GM12878 (cell line): Measurements from ENCODE around the gene PRSS33.

Experiments used
- EED ChIP-seq: sonication (generic); IDR thresholded peaks from 2 replicates; pipeline ENCODE4 v1.6.1; 2016; ENCODE audit warnings: antibody characterized with exemption, low read depth
- REST ChIP-seq: IDR thresholded peaks from 2 replicates; pipeline ENCODE4 v1.6.1; 2012; ENCODE audit warnings: mild to moderate bottlenecking, low read depth, low read length
- TF ChIP-seq, protein P1 (sequence below): fragments of 450-650 bp; formaldehyde crosslinking; IDR thresholded peaks from 2 replicates; pipeline ENCODE4 v1.4.0; 2020; ENCODE audit warnings: mild to moderate bottlenecking, moderate library complexity
- TF ChIP-seq, protein P2 (sequence below), 3 experiments: IDR thresholded peaks in 2 of 3; conservative IDR thresholded peaks in 1 of 3; 2 replicates each; pipeline ENCODE4 v1.5.1; 2011; ENCODE audit warnings: low read depth in 3 of 3, low read length in 3 of 3, mild to moderate bottlenecking in 3 of 3, control low read depth in 2 of 3, moderate library complexity in 2 of 3, inconsistent platforms in 1 of 3, mixed read lengths in 1 of 3; ENCODE audit not compliant: control insufficient read depth in 2 of 3, insufficient read depth in 1 of 3; ENCODE audit errors: extremely low read depth in 1 of 3

GRCh38 chr16:2739625-2740430 lies 47.5 kb downstream of the PRSS33 start:
- TF ChIP-seq REST (no peak), EED (no peak)
- TF ChIP-seq, protein P1, sequence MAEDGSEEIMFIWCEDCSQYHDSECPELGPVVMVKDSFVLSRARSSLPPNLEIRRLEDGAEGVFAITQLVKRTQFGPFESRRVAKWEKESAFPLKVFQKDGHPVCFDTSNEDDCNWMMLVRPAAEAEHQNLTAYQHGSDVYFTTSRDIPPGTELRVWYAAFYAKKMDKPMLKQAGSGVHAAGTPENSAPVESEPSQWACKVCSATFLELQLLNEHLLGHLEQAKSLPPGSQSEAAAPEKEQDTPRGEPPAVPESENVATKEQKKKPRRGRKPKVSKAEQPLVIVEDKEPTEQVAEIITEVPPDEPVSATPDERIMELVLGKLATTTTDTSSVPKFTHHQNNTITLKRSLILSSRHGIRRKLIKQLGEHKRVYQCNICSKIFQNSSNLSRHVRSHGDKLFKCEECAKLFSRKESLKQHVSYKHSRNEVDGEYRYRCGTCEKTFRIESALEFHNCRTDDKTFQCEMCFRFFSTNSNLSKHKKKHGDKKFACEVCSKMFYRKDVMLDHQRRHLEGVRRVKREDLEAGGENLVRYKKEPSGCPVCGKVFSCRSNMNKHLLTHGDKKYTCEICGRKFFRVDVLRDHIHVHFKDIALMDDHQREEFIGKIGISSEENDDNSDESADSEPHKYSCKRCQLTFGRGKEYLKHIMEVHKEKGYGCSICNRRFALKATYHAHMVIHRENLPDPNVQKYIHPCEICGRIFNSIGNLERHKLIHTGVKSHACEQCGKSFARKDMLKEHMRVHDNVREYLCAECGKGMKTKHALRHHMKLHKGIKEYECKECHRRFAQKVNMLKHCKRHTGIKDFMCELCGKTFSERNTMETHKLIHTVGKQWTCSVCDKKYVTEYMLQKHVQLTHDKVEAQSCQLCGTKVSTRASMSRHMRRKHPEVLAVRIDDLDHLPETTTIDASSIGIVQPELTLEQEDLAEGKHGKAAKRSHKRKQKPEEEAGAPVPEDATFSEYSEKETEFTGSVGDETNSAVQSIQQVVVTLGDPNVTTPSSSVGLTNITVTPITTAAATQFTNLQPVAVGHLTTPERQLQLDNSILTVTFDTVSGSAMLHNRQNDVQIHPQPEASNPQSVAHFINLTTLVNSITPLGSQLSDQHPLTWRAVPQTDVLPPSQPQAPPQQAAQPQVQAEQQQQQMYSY (CRISPR knock-in tag): no peak
- TF ChIP-seq, protein P2, sequence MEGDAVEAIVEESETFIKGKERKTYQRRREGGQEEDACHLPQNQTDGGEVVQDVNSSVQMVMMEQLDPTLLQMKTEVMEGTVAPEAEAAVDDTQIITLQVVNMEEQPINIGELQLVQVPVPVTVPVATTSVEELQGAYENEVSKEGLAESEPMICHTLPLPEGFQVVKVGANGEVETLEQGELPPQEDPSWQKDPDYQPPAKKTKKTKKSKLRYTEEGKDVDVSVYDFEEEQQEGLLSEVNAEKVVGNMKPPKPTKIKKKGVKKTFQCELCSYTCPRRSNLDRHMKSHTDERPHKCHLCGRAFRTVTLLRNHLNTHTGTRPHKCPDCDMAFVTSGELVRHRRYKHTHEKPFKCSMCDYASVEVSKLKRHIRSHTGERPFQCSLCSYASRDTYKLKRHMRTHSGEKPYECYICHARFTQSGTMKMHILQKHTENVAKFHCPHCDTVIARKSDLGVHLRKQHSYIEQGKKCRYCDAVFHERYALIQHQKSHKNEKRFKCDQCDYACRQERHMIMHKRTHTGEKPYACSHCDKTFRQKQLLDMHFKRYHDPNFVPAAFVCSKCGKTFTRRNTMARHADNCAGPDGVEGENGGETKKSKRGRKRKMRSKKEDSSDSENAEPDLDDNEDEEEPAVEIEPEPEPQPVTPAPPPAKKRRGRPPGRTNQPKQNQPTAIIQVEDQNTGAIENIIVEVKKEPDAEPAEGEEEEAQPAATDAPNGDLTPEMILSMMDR (IDR thresholded peaks at IDR 0.05 in 2 of 3, conservative IDR thresholded peaks at IDR 0.05 in 1 of 3; ENCODE audit: control insufficient read depth in 2 of 3, extremely low read depth in 1 of 3, insufficient read depth in 1 of 3, low read depth in 3 of 3, low read length in 3 of 3): no peak
